GM21381 (cell line): ENCODE data around the gene GPR137.

Experiments used
- ATAC-seq: cut with Tn5 transposase; IDR thresholded peaks from one replicate; pipeline ENCODE4 v1.9.1; 2021; ENCODE audit warnings: mild to moderate bottlenecking, moderate library complexity; ENCODE audit not compliant: unreplicated experiment

GPR137 gene

DNA sequence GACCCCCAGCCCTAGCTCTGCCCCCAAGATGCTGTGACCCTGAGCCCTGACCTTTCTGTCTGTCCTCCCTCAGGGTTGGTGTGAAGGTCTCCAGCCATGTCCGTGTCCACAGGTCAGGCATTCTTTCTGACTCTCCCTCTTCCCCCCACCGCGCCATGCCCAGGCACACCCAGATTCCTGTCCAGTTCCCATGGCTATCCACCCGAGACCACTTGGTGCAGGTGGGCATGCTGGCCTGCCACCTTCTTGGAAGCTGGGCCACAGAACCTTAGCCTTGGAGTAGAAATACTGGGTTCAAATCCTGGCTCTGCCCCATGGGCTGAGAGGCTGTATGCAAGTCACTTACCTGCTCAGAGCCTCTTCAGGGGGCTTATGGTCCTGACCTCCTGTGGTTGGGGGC lies 36.6 kb upstream of the GPR137 start:
- ATAC-seq = no peak

DNA sequence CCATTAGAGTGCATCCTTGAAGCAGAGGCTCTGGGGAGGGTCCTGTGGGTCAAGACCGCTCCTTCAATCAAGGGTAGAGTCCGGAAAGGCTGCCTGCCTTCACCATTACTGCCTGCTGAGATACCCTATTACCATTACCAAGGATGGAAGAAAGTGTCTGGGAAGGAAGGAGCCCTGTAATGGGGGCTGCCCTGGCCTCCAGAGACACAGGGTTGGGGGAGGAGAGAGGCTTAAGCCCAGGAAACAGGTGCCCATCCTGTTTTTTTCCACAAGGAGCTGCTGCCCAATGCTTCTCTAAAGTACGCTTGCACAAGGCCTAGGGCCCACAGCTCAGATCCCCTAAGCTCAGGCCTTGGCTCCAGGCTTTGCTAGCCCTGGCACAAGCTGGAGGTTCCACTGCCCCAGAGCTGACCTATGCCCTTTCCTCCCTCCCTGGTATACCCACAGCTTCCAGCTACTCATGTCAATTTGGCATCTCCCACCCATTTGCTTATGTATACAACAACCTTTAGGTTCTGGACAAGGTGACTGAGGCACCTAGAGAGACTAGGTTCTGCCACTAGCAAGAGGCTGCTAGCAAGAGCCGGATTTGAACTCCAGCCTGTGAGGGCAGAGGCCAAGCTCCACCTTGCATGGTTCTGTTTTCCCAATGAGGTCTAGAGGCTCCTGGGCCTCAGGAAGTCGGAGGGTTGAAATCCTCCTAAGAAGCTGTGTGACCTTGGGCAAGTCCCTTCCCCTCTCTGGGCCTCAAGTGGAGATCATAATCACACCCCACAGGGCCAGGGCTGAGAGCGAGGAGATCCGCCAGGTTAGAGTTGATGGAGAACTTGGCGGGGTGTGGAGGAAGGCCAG lies 35.9 kb upstream of the GPR137 start:
- no peak for ATAC-seq

DNA sequence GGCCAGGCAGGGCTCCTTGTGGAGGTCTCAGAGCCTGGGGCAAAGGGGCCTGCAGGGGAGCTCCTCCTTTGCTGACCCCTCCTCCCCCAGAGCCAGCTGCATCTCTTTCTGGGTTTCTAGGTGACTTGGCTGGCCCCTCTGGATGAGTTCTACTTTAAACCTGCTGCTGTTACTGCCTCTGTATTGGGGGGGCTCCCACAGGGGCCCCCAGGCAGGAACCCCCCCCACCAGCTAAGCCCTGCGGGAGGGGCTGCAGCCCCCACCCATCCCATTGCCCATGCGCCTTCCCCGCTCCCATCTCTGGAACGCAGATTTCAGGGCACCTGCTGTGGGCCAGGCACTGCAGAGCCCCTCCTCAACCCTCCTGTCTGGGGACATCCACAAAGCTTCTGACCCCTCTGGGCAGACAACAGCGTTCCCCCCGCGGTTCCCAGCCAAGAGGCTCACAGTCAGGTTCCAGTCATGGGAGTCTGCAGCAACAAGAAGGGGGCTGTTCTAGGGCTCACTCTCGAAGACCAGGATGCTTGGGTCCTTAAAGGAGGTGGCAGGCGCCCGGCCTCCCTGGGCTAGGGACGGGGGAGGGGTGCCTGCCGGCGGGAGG lies 35.1 kb upstream of the GPR137 start:
- ATAC-seq = no peak

DNA sequence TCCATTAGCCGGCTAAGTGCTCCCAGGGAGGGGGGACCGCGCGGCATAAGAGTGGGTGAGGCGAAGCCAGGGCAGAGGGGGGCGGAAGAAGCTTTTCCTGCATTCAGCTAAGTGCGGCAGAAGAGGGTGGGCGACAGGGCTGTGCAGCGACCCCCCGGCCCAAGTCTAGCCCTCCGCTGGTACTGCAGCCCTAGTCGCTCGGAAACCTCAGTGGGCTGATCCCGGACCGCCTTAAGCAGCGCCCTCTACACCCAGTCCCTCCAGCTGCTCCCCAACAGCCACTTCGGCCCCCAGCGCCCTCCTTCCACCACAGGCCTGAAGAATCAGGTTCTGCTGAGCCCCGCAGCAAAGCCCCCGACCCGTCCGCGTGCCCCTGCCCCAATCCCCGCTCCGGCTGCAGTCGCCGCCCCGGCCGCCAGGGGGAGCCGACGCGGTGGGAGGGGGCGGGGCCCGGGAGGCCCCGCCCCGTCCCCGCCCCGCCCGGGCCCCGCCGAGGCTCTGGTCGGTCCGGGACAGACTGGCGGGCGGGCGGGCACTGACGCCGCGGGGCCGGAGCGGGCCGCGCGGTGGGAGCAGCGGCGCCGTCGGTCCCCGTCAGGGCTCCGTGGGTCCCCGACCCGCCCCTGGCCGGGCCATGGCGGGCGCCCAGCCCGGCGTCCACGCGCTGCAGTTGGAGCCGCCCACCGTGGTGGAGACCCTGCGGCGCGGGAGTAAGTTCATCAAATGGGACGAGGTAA lies 34.5 kb upstream of the GPR137 start, which contains the start of gene PLCB3:
Gene PLCB3, plus strand, starts transcription at position 515 of the 737 bp plus-strand sequence. Its CDS starts 120 bp downstream, at position 635.
- peak; percentile 33 for ATAC-seq

DNA sequence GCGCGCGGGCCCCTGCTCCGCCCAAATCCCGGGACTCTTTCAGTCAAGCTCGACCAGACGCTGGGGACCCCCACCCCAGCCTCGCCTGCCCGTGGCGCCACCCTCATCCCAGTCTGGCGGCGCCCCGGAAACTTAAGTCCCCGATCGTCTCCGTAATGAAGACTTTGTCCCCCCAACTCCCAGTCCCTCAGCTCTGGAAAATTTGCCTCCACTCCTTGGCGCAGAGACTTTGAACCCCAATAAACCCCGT lies 34.0 kb upstream of the GPR137 start:
- no peak for ATAC-seq

DNA sequence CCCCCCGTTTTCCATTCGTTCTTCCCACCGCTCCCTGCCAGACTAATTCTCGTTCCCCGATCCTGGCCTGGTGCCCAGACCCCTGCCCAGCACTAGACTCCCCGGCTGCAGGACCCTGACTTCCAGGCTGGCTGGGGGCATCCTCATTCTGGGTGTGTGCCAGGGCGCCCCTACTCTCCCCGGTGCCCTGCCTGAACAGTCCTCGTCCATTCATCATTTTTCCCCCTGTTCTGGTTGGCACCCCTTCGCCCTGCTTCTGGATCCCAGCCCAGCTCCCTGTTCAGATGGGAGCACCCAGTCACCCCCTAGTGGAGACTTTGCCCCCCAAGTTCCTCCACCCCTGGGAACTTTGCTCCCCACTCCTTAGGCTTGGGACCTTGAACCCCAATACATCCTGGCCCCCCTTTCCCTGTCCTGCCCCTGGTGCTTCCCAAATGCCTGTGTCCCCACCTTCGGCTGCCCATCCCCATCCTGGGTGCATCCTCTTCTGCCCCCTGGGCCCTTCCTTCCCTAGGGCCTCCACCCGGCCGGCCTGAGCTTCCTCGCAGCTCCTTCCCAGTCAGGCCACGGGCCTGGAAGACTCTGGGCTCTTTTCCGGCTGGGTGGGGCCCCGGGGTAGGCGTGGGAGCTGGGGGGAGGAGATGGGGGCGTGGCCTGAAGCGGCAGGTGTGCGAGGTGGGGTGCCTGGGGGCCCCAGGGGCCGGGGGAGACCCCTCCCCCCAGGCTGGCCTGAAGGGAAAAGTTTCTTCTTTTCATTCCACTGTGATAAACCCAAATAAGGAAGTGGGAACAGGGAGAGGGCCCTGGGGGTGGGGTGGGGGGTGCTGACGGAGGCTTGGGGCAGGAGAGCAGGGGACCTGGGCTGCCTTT lies 33.4 kb upstream of the GPR137 start:
- ATAC-seq = no peak

DNA sequence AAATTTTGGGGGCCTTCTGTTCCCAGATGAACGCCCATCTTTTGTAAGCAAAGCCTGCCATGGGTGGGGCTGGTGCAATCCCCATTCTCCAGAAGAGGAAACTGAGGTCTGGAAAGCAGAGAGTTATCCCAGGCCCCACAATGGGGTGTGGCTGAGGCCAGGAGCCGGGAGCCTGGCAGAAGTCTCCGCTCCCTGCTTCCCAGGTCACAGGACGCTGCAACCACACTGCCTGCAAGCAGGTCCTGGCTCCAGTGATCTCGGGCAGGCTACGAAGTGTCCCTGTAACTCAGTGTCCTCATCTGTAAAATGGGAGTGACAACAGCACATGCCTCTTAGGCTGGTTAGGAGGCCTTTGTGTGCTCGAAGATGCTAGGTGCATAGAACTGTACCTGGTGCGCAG lies 32.6 kb upstream of the GPR137 start:
- ATAC-seq = no peak

DNA sequence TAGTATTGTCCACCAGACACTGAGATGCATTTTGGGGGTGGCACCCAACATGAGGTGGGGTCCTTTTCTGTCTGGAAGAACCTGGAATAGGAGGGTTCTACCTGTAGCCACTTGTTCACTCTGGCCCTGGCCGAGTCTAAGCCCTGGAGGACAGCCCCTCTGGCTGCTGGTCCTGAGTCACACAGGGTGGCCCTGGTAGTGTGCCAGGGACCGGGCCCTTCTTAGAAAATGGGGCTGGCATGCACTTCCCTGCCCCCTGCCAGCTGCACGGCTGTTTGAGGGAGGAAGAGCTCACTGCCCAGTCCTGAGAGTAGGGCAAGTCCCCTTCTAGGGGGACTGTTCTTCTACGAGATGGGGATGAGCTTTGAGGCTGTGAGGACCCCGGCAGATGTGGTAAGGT lies 32.2 kb upstream of the GPR137 start:
- ATAC-seq = no peak

DNA sequence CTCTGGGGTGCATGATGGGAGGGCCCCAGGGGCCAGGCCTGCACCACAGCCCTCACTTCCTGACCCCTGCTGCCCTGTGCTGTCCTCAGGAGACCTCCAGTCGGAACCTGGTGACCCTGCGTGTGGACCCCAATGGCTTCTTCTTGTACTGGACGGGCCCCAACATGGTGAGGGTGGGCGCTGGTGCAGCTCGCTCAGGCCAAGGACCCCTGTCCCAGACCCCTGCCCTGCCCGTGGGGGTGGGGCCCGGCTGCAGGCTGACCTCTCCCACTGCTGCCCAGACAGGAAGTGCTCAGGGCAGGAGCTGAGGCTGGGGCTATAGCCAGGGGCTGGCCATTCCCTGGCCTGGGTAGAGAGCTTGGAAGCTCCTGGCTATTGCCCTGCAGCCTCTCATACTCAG lies 31.3 kb upstream of the GPR137 start:
- ATAC-seq = no peak

DNA sequence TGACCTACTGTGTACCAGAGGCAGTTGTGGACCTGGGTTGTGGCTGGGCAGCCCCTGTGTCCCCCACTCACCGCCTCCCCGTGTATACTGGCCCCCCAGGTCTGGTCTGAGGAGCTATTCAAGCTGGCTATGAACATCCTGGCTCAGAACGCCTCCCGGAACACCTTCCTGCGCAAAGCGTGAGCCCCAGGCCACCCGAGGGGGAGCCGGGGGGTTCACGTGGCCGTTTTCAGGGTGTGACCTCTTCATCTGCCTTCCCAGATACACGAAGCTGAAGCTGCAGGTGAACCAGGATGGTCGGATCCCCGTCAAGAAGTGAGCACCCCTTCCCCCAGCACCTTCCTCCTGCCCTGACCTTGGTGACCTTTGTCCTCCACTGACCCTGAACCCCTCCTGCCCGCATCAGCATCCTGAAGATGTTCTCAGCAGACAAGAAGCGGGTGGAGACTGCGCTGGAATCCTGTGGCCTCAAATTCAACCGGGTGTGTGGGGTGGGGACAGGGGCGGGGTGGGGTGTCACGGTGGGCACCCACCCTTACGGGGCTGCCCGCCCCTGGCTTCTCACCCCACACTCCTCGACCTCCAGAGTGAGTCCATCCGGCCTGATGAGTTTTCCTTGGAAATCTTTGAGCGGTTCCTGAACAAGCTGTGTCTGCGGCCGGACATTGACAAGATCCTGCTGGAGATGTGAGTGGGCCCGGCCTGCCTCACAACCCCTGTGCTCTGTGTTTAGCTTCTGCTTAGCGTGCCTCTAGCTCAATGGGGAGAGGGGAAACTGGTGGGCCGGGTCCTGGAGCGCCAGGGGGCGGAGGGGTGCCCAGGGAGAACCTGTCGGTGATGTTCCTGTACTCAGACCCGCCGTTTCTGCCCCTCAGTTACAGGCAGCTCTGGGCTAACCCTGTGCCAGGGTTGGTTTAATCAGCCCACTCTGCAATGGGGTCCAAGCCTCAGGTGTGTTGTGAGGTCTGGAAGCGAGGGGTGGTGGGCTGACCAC lies 30.2 kb upstream of the GPR137 start:
- no peak for ATAC-seq

DNA sequence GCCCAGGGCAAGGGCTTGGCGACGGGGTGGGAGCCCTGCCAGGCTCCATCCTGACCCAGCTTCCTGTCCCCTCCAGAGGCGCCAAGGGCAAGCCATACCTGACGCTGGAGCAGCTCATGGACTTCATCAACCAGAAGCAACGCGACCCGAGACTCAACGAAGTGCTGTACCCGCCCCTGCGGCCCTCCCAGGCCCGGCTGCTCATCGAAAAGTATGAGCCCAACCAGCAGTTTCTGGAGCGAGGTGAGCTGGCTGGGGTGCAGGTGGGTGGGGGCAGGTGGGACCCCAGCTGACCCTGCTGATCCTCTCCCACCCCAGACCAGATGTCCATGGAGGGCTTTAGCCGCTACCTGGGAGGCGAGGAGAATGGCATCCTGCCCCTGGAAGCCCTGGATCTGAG lies 29.3 kb upstream of the GPR137 start:
- ATAC-seq = no peak

DNA sequence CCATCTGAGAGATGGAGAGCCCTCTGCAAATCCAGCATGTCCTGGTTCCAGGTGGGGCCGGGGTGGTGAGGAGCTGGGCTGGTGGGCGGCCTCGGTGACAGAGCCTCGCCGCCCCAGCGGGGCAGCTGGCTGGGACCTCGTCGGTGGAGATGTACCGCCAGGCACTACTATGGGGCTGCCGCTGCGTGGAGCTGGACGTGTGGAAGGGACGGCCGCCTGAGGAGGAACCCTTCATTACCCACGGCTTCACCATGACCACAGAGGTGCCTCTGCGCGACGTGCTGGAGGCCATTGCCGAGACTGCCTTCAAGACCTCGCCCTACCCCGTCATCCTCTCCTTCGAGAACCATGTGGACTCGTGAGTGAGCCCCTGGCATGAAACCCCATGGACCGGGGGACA lies 27.3 kb upstream of the GPR137 start:
- no peak for ATAC-seq

DNA sequence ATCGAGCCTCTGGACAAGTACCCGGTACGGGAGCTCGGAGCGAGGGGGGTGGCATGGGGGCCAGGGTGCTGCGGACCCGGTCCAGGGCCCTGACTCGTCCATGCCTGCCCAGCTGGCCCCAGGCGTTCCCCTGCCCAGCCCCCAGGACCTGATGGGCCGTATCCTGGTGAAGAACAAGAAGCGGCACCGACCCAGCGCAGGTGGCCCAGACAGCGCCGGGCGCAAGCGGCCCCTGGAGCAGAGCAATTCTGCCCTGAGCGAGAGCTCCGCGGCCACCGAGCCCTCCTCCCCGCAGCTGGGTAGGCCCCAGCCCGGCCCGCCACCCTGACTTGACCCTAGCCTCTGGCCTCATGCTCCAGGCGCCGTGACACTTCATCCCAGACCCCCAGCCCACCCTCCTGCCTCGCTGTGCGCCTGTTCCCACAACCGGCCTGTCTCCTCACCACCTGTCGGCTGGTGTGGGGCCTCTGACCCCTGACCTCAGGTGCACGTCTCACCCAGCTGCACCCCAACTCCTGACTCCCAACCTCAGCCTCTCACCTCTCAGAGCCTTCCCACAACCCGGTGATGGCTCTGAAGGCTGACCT lies 26.6 kb upstream of the GPR137 start:
- ATAC-seq = no peak

DNA sequence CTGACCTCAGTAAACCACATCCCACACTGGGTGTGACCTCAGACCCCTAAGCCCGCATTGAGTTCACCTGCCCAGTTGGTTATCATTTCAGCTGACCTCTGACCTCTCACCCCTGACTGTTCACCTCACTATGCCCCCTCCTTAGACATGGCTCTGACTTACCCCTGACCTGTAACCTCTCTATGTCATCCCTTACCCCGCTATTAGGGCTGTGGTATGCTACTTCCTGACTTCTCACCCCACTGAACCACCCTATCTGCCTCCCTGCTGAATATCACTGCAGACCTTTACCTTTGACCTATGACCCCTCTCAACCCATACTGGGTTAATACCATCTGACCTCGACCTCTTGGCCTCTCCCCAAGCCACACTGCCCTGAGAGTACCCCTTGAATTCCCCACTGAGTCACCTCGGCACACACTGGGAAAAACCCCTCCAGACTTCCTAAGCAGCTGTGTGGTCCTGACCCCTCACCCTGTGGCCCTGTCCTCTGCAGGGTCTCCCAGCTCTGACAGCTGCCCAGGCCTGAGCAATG lies 26.0 kb upstream of the GPR137 start:
- no peak for ATAC-seq

DNA sequence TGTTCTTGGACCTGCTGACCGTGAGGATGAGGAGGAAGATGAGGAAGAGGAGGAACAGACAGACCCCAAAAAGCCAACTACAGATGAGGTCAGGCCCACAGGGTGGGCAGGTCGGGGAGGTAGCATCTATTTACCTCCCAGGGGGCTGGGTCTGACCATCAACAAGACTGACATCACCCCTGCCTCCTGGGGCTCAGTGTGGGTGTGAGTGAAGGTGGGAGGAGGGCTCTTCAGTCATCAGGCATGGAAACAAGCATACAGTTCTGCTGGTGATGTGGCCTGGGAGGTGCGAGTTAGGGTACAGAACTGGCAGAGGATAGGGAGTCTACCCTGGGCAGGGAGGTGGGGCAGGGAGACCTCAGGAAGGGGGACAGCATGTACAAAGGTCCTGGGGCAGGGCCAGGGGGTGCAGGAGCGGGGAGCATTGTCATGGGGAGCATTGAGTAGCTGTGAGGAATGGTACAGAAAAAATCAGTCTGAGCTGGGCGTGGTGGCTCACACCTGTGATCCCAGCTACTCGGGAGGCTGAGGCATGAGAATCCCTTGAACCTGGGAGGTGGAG lies 25.4 kb upstream of the GPR137 start:
- no peak for ATAC-seq

DNA sequence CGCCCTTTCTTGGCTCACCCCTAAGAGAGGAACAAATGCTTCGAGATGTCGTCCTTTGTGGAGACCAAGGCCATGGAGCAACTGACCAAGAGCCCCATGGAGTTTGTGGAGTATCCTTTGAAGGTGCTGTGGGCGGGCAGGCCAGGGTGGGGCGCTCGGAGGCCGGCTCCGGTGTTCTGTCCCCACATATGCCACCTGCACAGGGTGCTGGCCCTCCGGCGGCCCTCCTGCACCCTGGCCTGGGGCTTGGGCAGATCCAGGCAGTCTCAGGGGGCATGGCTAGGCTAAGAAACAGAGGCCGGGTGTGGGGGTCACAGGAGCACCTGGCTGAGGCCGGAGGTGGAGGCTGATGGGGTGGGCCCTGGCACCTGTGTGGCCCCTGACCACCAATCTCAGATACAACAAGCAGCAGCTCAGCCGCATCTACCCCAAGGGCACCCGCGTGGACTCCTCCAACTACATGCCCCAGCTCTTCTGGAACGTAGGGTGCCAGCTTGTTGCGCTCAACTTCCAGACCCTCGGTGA lies 24.0 kb upstream of the GPR137 start:
- ATAC-seq = no peak

DNA sequence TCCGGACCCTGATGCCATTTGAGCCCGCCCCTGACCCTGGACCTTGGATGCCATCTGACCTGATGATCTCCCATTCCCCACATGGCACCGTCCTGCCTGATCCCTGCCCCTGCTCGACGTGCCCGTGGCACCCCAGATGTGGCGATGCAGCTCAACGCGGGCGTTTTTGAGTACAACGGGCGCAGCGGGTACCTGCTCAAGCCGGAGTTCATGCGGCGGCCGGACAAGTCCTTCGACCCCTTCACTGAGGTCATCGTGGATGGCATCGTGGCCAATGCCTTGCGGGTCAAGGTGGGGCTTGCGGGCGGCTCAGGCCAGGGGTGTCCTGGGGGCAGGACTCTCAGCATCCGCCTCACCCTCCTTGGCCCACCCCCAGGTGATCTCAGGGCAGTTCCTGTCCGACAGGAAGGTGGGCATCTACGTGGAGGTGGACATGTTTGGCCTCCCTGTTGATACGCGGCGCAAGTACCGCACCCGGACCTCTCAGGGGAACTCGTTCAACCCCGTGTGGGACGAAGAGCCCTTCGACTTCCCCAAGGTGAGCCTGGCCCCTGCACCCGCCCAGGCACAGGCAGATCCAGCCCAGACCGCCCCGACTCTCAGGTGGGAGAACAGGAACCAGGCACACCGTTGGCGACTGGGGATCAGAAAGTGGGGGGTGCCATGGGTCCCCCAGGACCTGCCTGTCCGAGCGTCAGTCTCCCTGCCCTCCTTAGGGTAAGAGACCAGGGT lies 23.2 kb upstream of the GPR137 start:
- ATAC-seq = no peak
